Activated naive CD8-positive, alpha-beta T cell treated with anti-CD3 and anti-CD28 coated beads, Interleukin-2, amount 10 ng/mL, durations not matched to agents 7 days and 5 days (primary cell): ENCODE results near the gene CIZ1. TPM values are rescaled to one million over a fixed set of nuclear protein-coding genes. Genes with fewer than 3 reads are reported as not detected.

Experiments used
- ATAC-seq: fragments of 150-1000 bp; cut with Tn5 transposase; one replicate; pipeline ENCODE4 v1.10.0; 2021; ENCODE audit warnings: low read depth, moderate library complexity
- POLR2A ChIA-PET: fragments of 350-600 bp; sonication (Branson Sonifier 250); formaldehyde crosslinking; loops from one replicate; lab custom pipeline; 2021; ENCODE audit warnings: antibody characterized with exemption; lab: Charles Lee
- DNase-seq: peaks from one replicate; pipeline ENCODE4 v3.0.0; 2021
- H3K27ac Mint-ChIP-seq: one replicate; pipeline ENCODE4 v1.8.0; 2022; ENCODE audit warnings: mild to moderate bottlenecking, mixed read lengths
- H3K27me3 Mint-ChIP-seq: one replicate; pipeline ENCODE4 v1.8.0; 2022; ENCODE audit warnings: mild to moderate bottlenecking, moderate library complexity, mixed read lengths
- H3K36me3 Mint-ChIP-seq: one replicate; pipeline ENCODE4 v1.8.0; 2021; ENCODE audit warnings: mild to moderate bottlenecking, mixed read lengths
- H3K4me1 Mint-ChIP-seq: one replicate; pipeline ENCODE4 v1.8.0; 2021; ENCODE audit warnings: mixed read lengths
- H3K4me3 Mint-ChIP-seq: one replicate; pipeline ENCODE4 v1.8.0; 2022; ENCODE audit warnings: mild to moderate bottlenecking, moderate library complexity, mixed read lengths
- H3K9me3 Mint-ChIP-seq: one replicate; pipeline ENCODE4 v1.8.0; 2021; ENCODE audit warnings: mixed read lengths
- total RNA-seq, 2 experiments: library from RNA; stranded (reverse); gene quantifications; one replicate each; pipeline ENCODE4 v1.2.3, GENCODE V29; 2021

CIZ1 gene
- total RNA-seq, 2 experiments from 2014 or later, result 149 to 152 TPM

DNA sequence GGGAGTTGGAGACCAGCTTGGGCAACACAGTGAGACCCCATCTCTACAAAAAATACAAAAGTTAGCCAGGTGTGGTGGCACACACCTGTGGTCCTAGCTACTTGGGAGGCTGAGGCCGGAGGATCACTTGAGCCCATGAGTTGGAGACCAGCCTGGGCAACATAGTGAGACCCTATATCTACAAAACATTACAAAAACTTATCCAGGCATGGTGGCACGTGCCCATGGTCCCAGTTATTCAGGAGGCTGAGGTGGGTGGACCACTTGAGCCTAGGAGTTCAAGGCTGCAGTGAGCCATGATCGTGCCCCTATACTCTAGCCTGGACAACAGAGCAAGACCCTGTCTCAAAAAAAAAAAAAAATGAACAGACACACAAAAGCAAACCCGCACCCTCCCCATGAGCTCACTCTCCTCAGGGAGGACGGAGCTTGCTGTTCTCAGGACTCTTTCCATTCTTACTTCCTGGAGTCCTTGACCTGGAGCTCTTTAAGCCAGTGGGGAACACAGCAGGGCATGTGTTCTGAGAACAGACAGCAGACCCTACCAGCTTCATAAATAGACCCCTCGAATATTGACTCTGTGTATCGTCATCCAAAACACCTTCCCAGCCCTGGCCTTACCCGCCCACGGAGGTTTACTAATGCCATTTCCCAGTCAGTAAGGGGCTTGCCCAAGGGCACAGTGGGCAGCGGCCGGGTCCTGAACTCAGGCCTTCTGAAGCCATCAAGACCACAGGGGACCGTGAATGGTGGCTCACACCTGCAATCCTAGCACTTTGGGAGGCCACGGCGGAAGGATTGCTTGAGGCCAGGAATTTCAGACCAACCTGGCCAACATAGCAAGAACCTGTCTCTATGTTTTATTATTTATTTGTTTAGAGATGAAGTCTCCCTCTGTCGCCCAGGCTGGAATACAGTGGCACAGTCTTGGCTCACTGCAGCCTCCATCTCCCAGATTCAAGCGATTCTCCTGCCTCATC is 75.0 kb downstream of the CIZ1 start:
- no peak overlapping the region for H3K27ac Mint-ChIP-seq
- H3K36me3 Mint-ChIP-seq, result peaks cover 6% of the 10 kb centered on the region
- no peaks in the 10 kb centered on the region for H3K9me3 Mint-ChIP-seq
- H3K4me3 Mint-ChIP-seq, result no peak overlapping the region
- ATAC-seq (no peak), DNase-seq (no peak)
- POLR2A ChIA-PET, result no interaction called here
- peaks cover 8% of the 10 kb centered on the region for H3K4me1 Mint-ChIP-seq
- no peaks in the 10 kb centered on the region for H3K27me3 Mint-ChIP-seq

Other genes with a start within 250 kb of the CIZ1 start
- 100 to 1,000 TPM; 329 to 366 TPM for gene EEIG1, start 210.6 kb downstream of the CIZ1 start, total RNA-seq
- 10 to 100 TPM; 11.8 to 13.2 TPM for gene NAIF1, start 124.3 kb downstream of the CIZ1 start, total RNA-seq
- 10 to 100 TPM; 21.2 to 21.8 TPM for gene SLC25A25, start 123.3 kb downstream of the CIZ1 start, total RNA-seq
- gene PTGES2, start 63.8 kb downstream of the CIZ1 start, total RNA-seq, result 10 to 100 TPM; 51.8 to 53.2 TPM
- not detected for gene LCN2, start 42.1 kb downstream of the CIZ1 start, total RNA-seq
- 10 to 100 TPM; 77.6 to 90.9 TPM for gene BBLN, start 31.3 kb downstream of the CIZ1 start, total RNA-seq
- gene DNM1, start 11.8 kb upstream of the CIZ1 start, total RNA-seq, result 1 to 10 TPM; 1.2 to 1.4 TPM
- gene GOLGA2, start 84.4 kb upstream of the CIZ1 start, total RNA-seq, result 10 to 100 TPM; 72.6 to 72.7 TPM
- 10 to 100 TPM; 12.3 to 14.3 TPM for gene SWI5, start 84.7 kb upstream of the CIZ1 start, total RNA-seq
- gene TRUB2, start 130.9 kb upstream of the CIZ1 start, total RNA-seq, result 10 to 100 TPM; 18.7 to 21.0 TPM
- gene COQ4, start 131.3 kb upstream of the CIZ1 start, total RNA-seq, result 10 to 100 TPM; 34.9 to 35.1 TPM
- gene SLC27A4, start 149.0 kb upstream of the CIZ1 start, total RNA-seq, result 10 to 100 TPM; 13.6 to 13.9 TPM
- gene URM1, start 179.8 kb upstream of the CIZ1 start, total RNA-seq, result 10 to 100 TPM; 60.7 to 63.4 TPM
- gene CERCAM, start 229.3 kb upstream of the CIZ1 start, total RNA-seq, result 1 to 10 TPM; 3.5 to 3.7 TPM